Nucleus accumbens (tissue), 56 donors: ENCODE results near the gene SCN1A.
"Not testable (repeated sequence)": the region's sequence is repeated elsewhere in the genome, so short reads cannot be mapped to it uniquely, and the experiment has no call there.

Experiments
- DNase-seq, 56 donors: peaks; one replicate each; lab custom pipeline; 2025; lab: John Stamatoyannopoulos, UW

The SCN1A gene

DNA sequence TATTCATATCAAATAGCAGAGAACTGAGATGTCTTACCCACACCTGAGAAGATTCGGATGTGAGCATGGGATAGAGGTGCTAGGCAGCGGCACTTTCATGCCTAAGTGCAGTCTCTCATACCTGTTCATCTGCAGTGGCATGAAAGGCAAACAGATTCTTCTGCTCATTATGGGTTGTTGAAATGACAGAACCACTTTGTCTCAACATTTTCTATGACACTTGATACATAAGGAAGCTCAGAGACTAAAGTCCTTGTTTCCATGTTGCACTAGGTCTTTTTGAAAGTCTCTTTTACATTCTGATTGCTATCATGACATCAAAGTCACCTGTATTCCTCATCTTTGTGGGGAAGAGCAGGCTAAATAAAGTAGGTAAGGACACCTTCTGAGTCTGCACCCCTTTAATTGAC is 8.0 kb upstream of the SCN1A start:
- no peak for DNase-seq

DNA sequence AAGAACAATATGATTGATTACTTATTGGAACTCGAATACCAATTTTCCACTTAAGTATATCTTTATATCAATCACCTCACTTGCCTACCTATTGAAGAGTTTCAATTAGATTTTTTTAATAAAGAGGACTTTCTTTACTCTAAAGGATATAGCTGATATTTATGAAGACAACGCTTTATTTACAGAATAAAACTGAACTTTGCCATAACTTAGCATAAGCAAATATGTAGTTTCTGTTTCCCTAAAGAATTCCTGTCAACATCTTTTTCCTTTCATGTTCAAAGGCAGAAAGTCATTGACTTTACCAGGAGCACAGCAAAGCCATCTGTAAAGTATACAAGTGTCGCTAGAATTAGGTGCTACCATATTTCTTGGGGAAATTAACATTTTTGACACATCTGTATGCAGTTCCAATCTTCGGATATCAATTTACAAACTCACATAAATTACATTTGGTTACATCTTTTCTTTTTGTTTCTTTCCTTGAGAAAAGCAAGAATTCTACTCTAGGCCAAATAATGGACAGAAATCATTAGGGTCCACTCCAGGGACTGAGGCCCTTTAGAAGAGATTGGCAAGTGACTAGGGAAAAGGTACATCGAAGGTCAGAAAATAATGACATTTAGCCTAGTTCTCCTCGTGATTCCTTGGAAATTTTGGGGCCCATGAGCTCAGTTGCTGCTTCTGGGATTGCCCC is 7.5 kb upstream of the SCN1A start:
- DNase-seq, result no peak

DNA sequence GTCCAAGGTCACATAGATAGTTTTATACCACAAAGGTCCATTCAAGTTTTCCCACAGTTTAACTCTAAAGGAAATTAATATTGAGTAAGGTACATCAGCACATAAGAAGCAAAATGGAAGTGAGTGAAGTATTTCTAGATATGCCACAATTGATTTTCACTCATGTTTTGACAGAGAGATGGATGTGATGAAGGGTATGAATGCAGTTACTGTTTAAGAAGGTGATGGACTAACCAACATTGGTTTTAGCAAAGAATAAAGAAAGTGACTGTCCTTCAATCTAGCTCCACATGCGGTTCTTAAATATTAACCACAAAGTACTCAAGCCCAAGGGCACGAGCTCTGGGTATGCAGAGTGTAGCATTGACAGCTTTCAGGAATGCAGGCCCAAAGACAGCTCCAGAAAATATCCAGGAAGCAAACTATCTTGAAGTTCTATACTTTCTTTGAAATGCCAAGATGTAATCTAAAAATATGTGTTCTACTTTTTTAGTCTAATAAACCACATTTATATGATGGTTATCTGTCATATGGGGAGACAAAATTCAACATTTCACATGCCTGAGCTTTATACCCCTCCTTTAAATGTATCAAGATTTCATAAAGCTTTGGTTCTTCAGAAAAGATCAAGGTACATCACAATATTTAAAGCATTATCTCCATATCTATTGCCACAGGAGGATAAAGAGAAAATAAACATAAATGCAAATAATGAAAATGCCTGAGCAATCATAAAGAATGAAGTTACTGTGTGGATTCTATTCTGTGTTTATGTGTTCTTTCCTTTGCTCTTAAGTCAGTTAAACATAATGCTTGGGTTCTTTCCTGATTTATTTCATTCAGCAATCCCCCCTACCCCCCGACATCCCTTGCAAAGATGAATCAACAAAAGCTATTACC is 6.7 kb upstream of the SCN1A start:
- no peak for DNase-seq

DNA sequence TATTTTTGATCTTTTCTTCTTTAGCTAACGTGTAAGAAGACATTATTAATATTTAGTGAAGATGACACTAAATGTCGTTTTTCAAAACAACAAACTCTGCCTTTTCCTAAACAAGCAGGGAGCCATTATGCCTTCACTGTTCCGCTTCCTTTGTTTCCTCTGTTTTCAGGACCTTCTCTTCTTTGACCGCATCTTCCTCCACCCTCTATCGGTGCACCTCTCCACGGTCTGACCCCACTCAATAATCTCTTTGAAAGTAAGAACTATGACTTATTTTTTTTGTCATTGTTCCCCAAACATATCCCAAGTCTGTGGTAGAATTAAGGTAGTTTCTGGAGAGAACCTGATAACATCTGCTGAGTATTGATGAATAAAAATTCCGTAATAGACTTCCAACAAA is 5.8 kb upstream of the SCN1A start:
- no peak for DNase-seq

DNA sequence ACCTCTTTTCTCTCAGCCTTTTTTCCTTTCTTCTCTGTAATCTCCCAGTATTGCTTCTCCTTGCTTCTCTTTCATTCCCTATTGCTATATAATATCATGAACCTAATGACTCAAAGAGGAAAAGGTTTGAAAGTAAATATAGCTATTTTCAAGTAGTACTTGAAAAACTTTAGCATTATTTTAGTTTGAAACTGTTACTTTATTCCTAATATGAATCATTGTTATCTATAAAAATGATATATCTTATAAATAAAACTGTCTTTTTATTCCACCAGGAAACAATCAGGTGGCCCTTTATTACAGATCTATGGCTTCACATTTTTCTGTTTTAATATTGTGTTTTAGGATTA is 311 bp upstream of the SCN1A start:
- no peak for DNase-seq

DNA sequence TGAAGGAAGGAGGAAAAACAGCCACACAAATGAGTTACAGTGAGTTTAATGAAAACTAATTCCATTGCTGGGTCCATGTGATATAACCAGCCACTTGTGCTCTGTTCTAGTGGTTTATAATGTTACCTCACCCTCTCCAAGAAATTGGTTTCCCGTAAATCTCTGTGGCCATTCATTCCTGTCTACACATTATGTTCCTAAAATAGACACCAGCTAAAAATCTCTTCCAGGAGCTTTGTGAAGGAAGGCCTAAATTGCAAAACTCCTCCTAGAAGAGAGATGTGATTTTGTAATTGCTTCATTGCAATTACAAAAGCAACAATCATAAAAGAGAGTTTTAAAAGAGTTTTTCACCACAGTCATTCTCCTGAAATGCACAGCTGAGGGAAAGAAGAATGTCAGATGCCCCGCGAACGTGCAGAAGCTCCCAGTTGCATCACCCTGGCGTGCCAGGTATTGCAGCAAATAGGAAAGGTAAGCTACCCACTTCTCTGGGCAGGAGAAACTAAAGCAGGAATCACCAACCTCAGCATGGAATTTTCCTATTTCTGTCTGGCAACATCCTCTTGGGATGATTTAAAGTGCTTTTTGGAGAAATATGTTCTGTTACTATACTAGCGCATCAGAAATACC is 1.7 kb downstream of the SCN1A start:
- peak in 6 of 56 donors; percentile 1 to 17 (median 4) for DNase-seq

DNA sequence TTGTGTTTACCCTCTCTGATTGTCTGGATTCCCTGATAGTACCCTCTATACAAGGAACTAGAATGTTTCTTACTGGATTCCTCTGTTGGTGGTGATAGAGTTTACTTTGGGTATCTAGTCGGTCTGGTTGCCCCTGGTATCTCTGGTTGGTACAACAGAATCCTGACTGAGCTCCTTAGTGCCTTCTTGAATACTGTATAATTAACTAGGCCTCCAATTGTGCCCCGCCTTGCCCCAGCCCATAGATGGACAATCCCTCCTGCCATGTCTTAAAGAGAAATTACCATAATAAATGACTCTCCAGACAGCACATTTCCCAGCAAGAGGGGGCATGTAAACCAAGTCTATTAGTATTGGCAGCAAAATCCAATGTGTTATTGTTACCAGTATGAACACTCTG is 2.3 kb downstream of the SCN1A start:
- DNase-seq, result peak in 1 of 56 donors; percentile 1

DNA sequence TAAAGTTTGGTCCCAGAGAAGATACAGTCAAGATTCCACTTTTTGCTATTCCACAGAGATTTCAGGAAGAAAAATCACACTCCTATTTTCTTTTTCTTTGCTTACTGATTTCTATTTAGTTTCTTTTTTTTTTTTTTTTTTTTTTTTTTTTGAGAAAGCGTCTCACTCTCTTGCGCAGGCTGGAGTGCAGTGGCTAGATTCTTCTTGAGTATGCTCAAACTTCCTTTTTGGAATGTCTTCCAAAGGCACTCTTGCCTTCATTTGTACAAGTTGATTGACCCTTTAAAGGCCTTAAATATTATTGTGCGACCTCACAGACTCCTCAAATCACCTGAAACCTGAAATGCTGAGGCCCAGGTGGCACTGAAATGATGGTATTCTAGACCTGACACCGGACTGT is 9.6 kb downstream of the SCN1A start:
- no peak for DNase-seq

DNA sequence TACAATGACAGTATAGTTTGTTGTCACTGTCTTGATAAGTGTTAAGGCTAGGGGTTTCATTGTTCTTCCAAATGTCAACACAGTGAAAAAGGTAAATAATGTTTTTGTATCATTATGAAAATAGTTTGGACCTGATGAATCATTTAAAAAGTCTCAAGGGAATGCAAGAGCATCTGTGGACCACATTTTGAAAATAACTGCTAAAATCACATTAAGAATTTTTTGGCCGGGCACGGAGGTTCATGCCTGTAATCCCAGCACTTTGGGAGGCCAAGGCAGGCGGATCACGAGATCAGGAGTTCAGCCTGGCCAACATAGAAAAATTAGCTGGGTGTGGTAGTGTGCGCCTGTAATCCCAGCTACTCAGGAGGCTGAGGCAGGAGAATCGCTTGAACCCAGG is 10.3 kb downstream of the SCN1A start:
- no peak for DNase-seq

DNA sequence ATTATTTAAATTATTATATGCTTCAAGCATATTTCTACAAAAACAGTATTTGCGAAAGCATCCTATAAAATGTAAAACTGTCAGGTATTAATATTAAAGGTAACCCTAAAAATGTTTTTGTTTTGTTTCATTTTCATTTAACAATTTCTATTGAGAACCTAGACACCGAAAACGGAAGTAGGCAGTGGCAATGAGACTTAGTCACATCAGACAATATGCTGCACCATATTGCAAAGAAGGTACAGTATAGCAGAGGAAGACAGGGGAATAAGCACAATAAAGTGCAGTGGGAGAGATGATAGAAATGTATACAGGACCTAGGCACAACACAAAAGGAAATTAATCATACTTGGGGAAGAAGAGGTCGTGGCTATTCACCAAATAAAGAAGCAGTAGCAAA is 12.2 kb downstream of the SCN1A start:
- no peak for DNase-seq

DNA sequence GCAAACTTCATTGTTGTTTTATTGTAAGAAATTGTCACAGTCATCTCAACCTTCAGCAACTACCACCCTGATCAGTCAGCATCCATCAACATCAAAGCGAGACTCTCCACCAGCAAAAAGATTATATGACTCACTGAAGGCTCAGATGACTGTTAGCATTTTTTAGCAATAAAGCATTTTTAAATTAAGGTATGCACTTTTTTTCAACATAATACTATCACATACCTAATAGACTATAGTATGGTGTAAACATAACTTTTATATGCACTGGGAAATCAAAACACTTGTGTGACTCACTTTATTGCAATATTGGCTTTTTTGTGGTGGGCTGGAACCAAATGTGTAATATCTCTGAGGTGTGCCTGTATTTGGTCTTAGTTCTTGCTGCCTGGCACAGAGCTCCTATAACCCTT is 15.6 kb downstream of the SCN1A start:
- DNase-seq, result no peak

DNA sequence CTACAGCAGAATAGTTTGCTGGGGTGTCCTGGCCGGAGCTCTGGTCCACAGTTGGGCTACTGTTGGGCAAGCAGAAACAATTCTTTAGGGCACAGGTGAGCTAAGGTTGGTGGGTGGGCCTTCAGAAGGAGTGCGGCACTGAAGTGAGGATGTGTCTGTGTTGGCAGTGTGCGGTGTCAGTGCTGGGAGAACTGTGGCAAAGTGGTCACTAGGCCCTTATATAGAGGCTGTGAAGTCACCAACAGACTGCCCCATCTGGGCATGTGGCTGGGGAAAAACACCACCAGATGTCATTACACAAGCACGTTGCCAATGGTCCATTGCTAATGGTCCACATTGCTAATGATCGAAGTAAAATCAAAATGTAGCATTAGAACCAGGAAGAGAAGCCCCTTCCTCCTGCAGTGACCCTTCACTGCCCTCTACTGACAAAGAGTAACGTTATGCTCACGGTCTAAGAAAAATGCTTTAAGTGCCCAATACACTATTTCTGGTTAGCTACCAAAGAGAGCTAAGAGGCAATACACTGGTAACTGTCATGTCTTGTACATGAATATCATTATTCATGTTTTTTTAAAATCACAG is 21.3 kb downstream of the SCN1A start:
- no peak for DNase-seq

DNA sequence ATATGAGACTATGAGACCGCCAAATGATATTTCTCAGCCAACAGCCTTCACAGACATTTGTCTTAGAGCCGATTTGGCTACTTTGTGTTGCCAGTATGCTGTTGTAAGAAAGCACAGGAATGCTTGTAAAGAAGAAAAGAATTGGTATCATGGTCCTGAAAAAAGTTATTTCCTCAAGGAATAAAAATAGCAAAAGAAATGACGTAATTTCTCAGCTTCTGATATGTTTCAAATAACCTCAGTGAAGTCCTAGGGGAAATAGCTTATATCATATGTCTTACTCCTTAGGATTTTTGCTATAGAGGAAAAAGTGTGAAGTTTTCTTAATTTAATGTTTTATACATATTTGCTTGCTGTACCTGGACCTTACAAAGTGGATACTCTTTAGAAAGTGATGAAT is 23.0 kb downstream of the SCN1A start:
- no peak for DNase-seq

DNA sequence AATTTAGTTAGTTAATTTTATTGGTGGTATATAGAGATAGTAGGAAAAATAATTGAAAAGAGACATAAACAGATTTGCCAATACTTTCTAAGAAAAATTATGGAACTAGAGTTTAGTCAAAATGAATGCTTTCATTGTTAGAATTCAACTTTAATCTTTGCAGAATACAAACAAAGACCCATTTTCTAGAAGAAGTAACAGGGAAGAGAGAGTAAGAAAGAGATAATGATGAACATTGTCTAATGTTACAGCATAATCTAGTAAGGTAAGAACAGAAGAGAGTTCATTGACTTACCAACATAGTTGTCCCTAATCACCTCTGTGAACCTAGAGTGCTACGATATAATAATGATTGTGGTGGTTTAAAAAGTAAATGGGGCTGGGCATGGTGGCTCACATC is 23.7 kb downstream of the SCN1A start:
- DNase-seq, result no peak

DNA sequence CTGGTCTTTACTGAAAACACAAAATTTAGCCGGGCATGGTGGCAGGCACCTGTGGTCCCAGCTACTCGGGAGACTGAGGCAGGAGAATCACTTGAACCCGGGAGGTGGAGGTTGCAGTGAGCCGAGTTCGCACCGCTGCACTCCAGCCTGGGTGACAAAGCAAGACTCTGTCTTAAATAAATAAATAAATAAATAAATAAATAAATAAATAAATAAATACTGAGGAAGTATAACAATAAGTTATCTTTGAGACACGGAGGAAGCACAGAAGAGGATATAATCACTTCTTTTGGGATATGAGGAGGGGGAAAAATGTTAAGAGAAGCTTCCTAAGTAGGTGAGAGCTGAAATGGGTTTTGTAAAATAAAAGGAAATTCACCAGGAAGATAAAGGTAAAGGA is 24.5 kb downstream of the SCN1A start:
- not testable (repeated sequence) for DNase-seq

DNA sequence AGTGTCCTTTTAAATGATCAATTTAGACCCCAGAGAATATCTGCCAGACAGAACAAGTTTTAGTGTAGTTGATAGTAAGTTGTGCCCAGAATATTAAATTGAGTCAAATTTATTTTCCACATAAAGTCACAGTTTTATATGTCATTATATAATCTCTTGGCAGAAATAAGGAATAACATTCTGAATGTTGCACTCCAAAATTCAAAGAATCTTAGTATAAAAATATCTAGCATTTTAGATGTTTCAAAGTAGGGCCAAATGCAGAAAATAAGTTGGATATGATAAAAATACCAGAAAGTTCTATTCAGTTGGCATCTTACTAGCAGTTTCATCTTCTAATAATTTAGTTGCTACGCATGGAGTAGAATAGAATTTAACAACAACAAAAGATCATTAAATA is 33.5 kb downstream of the SCN1A start:
- DNase-seq, result no peak

DNA sequence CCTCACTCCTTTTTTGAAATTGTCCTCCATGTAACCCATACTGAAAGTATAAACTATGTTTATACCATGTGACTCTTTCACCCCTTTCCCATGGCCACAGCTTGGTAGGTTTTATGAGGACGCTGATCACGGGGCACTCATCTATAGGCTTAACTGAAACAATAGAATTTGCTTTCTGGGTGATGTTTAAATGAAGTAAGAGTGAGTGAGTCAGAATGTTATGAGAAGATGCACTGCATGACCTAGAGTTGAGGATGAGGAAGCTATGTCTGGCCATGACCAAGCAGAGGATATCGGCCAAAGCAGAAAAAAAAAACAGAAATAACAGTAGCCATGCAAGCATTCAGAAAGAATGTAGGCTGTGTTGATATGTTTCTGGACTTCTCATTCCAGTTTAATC is 34.9 kb downstream of the SCN1A start:
- DNase-seq, result no peak

DNA sequence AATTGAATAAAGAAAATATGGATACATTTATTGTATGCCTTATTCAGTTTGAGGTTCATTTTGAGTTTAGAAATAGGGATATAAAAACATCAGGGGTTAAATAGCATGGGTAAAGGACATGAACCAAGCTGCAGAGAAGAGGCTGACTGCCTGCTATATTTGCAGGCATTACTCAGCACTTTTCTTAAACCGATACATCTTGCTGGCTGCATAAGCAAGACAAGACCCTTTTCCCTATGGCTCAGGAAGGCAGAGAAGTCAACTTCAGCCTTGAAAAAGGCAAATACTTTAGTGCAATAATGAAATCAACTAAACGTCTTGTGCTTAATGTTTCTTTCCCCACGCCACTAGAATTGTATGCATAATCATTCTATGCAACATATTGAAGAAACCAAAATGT is 36.4 kb downstream of the SCN1A start:
- DNase-seq, result peak in 1 of 56 donors; percentile 2

DNA sequence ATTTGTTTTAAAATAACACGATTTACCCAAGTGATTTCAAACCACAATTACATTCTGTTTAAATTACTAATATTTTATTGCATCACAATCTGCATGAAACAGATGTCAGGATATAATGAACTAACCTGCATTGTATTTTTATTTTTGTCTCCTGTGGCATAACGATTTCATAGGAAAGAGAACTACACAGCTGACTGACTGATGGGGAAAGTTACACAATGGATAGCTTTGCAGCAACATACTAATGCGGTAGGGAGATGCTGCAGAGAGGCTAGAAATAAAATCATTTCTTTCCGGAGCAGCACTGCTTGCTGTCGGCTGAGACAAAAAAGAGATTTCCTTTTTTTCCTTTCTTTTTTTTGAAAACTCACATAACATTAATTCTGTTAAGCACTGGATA is 36.9 kb downstream of the SCN1A start:
- DNase-seq, result no peak

DNA sequence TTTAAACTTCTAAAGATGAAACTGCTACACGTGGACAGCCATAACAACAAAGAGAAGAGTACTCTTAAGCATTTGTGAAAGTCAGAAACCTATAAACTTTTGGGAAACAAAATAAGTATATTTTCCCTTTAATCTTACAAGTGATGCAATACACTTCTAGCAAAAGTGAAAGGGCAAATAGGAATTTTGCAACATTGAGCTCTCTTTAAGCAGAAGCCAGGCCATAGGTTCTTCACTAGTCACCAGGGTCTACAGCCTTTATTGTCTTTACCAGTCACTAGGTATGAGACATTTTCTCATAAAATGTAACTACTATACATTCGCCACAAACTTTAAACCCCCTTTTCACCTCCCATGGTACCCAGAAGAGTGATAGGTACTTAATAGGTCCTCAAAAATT is 37.5 kb downstream of the SCN1A start:
- no peak for DNase-seq

DNA sequence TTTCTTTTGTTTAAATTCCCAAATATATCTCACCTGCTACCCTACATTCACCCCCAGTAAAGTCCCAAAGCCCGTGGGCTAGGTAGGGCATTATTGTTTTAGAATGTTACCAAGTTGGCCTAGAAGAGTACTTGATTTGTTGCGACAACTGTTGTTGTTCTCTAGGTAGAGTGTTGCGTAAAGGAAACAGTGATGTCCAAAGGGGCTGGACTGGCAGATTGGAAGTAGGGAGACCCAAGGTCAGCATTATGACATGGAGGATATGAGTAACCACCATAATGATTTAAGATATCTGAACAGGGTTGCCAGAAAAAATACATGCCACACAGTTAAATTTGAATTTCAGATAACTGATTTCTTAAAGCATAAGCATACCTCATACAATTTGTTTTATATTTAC is 39.2 kb downstream of the SCN1A start:
- DNase-seq, result no peak
